Measurements from ENCODE around the gene PRPH. TPM values are rescaled to one million over a fixed set of nuclear protein-coding genes. Genes with fewer than 3 reads are reported as not detected.

The PRPH gene
- total and polyA plus RNA-seq, 2 of the 13 experiments (the other 11 are each of a cell fraction or from before 2014, with no cell fraction given): 0.12 TPM; not detected in 1

DNA sequence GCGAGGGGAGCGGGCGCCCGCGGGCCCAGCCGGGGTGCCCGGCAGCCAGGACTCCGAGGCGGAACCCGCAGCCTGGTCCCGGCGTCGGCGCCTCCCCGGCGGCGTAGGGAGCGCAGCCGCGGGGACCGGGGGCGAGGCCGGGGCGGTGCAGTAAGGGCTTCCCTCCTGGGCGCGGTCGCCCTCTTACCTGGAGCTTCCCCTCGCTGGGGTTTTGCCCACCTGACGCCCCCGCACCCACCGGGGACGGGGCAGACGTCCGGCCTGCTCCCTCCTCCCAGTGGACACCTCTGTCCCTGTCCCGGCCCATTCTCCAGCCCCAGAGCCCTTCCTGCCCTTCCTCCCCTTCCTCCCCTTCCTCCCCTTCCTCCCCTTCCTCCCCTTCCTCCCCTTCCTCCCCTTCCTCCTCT, 30.5 kb upstream of the PRPH start (continued):
- TF ChIP-seq ZNF552 (CRISPR knock-in tag; IDR thresholded peaks at IDR 0.05; ENCODE audit: borderline replicate concordance) (no peak), RORA (CRISPR knock-in tag; IDR thresholded peaks at IDR 0.05) (no peak), MTA1 (CRISPR knock-in tag; IDR thresholded peaks at IDR 0.05; ENCODE audit: borderline replicate concordance) (peak; percentile 8; the same call in 1 of the 2 replicates), ZNF20 (CRISPR knock-in tag; IDR thresholded peaks at IDR 0.05) (no peak), SPEN (CRISPR knock-in tag; IDR thresholded peaks at IDR 0.05; ENCODE audit: low read depth) (peak; percentile 33; the same call in 1 of the 2 replicates), GABPA (IDR thresholded peaks at IDR 0.05; ENCODE audit: low read depth, low read length) (peak; percentile 40; the same call in 1 of the 2 replicates), GABPA (CRISPR knock-in tag; IDR thresholded peaks at IDR 0.05; ENCODE audit: low read depth) (no peak; the same call in 1 of the 2 replicates), TMF1 (CRISPR knock-in tag; IDR thresholded peaks at IDR 0.05; ENCODE audit: low read depth) (0 out of 2 replicates have a peak, but pooled peaks have one; percentile 72), GZF1 (CRISPR knock-in tag; IDR thresholded peaks at IDR 0.05) (no peak), ARID4A (CRISPR knock-in tag; IDR thresholded peaks at IDR 0.05; ENCODE audit: borderline replicate concordance) (peak; percentile 68), ZNF33B (CRISPR knock-in tag; IDR thresholded peaks at IDR 0.05) (no peak), SRSF1 (optimal IDR thresholded peaks at IDR 0.05; ENCODE audit: low read depth, low read length) (peak; percentile 5), ZSCAN31 (CRISPR knock-in tag; IDR thresholded peaks at IDR 0.05; ENCODE audit: low read depth) (0 out of 2 replicates have a peak, but pooled peaks have one; percentile 36), SIN3A (IDR thresholded peaks at IDR 0.05; ENCODE audit: borderline replicate concordance, low read depth, low read length) (peak; percentile 36; the same call in 1 of the 2 replicates), ZNF615 (CRISPR knock-in tag; IDR thresholded peaks at IDR 0.05; ENCODE audit: borderline replicate concordance) (no peak), PTBP1 (IDR thresholded peaks at IDR 0.05; ENCODE audit: low read depth, low read length, poor library complexity, severe bottlenecking) (no peak), ZBTB1 (CRISPR knock-in tag; IDR thresholded peaks at IDR 0.05; ENCODE audit: borderline replicate concordance) (no peak), ATF5 (CRISPR knock-in tag; IDR thresholded peaks at IDR 0.05; ENCODE audit: low read depth) (no peak), RFX5 (IDR thresholded peaks at IDR 0.05; ENCODE audit: low read depth, low read length) (no peak), ZNF800 (CRISPR knock-in tag; IDR thresholded peaks at IDR 0.05) (no peak), NFE2L2 (IDR thresholded peaks at IDR 0.05; ENCODE audit: low read length) (no peak), ZEB1 (IDR thresholded peaks at IDR 0.05; ENCODE audit: insufficient replicate concordance, low read depth) (peak; percentile 21)
- TF ChIP-seq, protein P1, sequence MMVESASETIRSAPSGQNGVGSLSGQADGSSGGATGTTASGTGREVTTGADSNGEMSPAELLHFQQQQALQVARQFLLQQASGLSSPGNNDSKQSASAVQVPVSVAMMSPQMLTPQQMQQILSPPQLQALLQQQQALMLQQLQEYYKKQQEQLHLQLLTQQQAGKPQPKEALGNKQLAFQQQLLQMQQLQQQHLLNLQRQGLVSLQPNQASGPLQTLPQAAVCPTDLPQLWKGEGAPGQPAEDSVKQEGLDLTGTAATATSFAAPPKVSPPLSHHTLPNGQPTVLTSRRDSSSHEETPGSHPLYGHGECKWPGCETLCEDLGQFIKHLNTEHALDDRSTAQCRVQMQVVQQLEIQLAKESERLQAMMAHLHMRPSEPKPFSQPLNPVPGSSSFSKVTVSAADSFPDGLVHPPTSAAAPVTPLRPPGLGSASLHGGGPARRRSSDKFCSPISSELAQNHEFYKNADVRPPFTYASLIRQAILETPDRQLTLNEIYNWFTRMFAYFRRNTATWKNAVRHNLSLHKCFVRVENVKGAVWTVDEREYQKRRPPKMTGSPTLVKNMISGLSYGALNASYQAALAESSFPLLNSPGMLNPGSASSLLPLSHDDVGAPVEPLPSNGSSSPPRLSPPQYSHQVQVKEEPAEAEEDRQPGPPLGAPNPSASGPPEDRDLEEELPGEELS (CRISPR knock-in tag; IDR thresholded peaks at IDR 0.05): no peak

All from HepG2 (cell line).